HG02798 (cell line): ENCODE measurements around the gene RNF222.
A peak's percentile ranks its signal among the peaks of the same experiment; 100 is the strongest.
"Not testable (repeated sequence)": the region's sequence is repeated elsewhere in the genome, so short reads cannot be mapped to it uniquely, and the experiment has no call there.

ENCODE experiments used
- ATAC-seq: cut with Tn5 transposase; IDR thresholded peaks from one replicate; pipeline ENCODE4 v1.9.1; 2021; ENCODE audit warnings: mild to moderate bottlenecking; ENCODE audit not compliant: unreplicated experiment, poor library complexity

The RNF222 gene

GRCh38 chr17:8383143-8383822 is 14.3 kb downstream of the RNF222 start, which contains the start of gene RPL26:
RPL26 (minus strand) TSS chr17:8383193; CDS start chr17:8382310, 883 bp downstream.
- ATAC-seq, result peak; percentile 90

- no peak for ATAC-seq
These were observed 14.8 kb downstream of the RNF222 start for GRCh38 chr17:8382880-8383142.

- ATAC-seq, result no peak
These were observed 15.4 kb downstream of the RNF222 start for GRCh38 chr17:8382052-8382879.

- ATAC-seq, result no peak
These were observed 17.6 kb downstream of the RNF222 start for GRCh38 chr17:8380049-8380448.

- ATAC-seq, result not testable (repeated sequence)
These were observed 19.5 kb downstream of the RNF222 start for GRCh38 chr17:8378117-8378516.

- no peak for ATAC-seq
These were observed 20.2 kb downstream of the RNF222 start for GRCh38 chr17:8377422-8377821.

- ATAC-seq, result peak; percentile 97
These were observed 21.2 kb downstream of the RNF222 start, which contains the start of gene KRABD2 for GRCh38 chr17:8376271-8377067. KRABD2 (minus strand) TSS chr17:8376704.

- no peak for ATAC-seq
These were observed 21.8 kb downstream of the RNF222 start for GRCh38 chr17:8375738-8376259.

- ATAC-seq, result not testable (repeated sequence)
These were observed 23.8 kb downstream of the RNF222 start for GRCh38 chr17:8373856-8374255.

- no peak for ATAC-seq
These were observed 25.2 kb downstream of the RNF222 start for GRCh38 chr17:8372422-8372821.

GRCh38 chr17:8371786-8372185 is 25.8 kb downstream of the RNF222 start:
- no peak for ATAC-seq

- ATAC-seq, result no peak
These were observed 27.7 kb downstream of the RNF222 start for GRCh38 chr17:8369944-8370343.

GRCh38 chr17:8368193-8368592 is 29.4 kb downstream of the RNF222 start:
- ATAC-seq, result no peak

- ATAC-seq, result no peak
These were observed 31.4 kb downstream of the RNF222 start for GRCh38 chr17:8366231-8366630.

GRCh38 chr17:8365143-8365542 is 32.5 kb downstream of the RNF222 start:
- no peak for ATAC-seq

GRCh38 chr17:8362651-8363332 is 34.8 kb downstream of the RNF222 start:
- ATAC-seq, result no peak

GRCh38 chr17:8360751-8361150 is 36.9 kb downstream of the RNF222 start:
- ATAC-seq, result no peak

GRCh38 chr17:8360260-8360659 is 37.4 kb downstream of the RNF222 start:
- ATAC-seq, result no peak

- ATAC-seq, result no peak
These were observed 37.9 kb downstream of the RNF222 start for GRCh38 chr17:8359769-8360168.

GRCh38 chr17:8357910-8358309 is 39.7 kb downstream of the RNF222 start:
- ATAC-seq, result no peak
